BLaER1 treated with 17β-estradiol and CSF1 and Interleukin-3, amounts not matched to agents 10 nM and 100 nM (cell line): ENCODE measurements around the gene LRRC7.

Experiments used
- H3K27ac ChIP-seq, 11 experiments: shearing (Covaris generic); formaldehyde crosslinking; 2 replicates each; pipeline ENCODE4 v1.8.1; 2022
- H3K27me3 ChIP-seq, 11 experiments: shearing (Covaris generic); formaldehyde crosslinking; 2 replicates each; pipeline ENCODE4 v1.8.1; 2022
- H3K36me3 ChIP-seq, 11 experiments: shearing (Covaris generic); formaldehyde crosslinking; 2 replicates each; pipeline ENCODE4 v1.8.1; 2022
- H3K4me1 ChIP-seq, 10 experiments: shearing (Covaris generic); formaldehyde crosslinking; 2 replicates each; pipeline ENCODE4 v1.8.1; 2022
- H3K4me2 ChIP-seq, 11 experiments: shearing (Covaris generic); formaldehyde crosslinking; 2 replicates each; pipeline ENCODE4 v1.8.1; 2022
- H3K4me3 ChIP-seq, 10 experiments: shearing (Covaris generic); formaldehyde crosslinking; 2 replicates each; pipeline ENCODE4 v1.8.1; 2022
- H3K9ac ChIP-seq, 11 experiments: shearing (Covaris generic); formaldehyde crosslinking; 2 replicates each; pipeline ENCODE4 v1.8.1; 2022
- H3K9me3 ChIP-seq, 11 experiments: shearing (Covaris generic); formaldehyde crosslinking; replicated peaks in 1 of 11; 2 replicates each; pipeline ENCODE4 v1.8.1; 2022
- H4K20me1 ChIP-seq, 11 experiments: shearing (Covaris generic); formaldehyde crosslinking; 2 replicates each; pipeline ENCODE4 v1.8.1; 2022
- Cebpa-rat ChIP-seq, 11 experiments: shearing (Covaris generic); IDR thresholded peaks; 2 replicates each; pipeline ENCODE4 v1.8.1; 2022

The LRRC7 gene

DNA sequence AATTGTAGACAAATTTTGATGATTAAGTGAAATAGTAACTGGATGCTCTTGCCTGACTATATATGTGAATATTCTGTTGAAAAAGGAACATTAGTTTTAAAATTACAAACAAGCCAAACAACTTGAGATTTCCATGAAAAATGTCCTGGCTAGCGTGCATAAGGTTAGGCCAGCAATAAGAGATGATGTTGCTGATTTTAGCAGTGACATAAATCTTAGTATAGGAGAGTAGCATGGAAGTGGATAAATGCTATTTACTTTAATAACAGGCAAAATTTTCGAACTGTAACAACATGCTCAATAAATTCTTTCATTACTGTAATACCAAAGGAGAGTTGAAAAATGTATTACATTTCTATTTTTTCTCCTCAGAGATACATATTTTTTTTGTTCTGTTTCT lies 266.6 kb downstream of the LRRC7 start:
- Histone ChIP-seq H3K4me1 (no peaks in the 10 kb centered on the region), H3K36me3 (no peaks in the 10 kb centered on the region), H3K4me2 (no peak overlapping the region), H3K27ac (no peak overlapping the region), H3K27me3 (no peaks in the 10 kb centered on the region), H4K20me1 (no peaks in the 10 kb centered on the region), H3K9me3 (no peaks in the 10 kb centered on the region), H3K9ac (no peak overlapping the region), H3K4me3 (no peak overlapping the region)
- TF ChIP-seq Cebpa-rat (IDR thresholded peaks at IDR 0.05), result no peak

DNA sequence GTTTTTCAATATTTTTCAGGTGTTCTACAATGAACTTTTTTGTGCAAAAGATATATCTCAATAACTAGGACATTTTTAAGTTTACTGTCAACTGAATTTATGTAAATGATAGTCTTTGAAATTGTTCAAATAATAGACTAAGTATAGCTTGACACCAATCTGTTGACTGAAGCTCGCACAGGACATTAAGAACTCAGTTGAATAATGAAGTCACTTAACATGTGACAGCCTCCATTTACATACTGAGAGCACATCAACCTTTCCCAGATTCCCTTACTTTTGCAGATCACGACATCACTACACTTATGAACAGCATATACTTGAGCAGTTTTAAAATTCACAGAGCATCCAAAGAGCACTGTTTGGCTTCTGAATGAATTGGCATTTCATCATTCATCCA lies 268.2 kb downstream of the LRRC7 start:
- no peak overlapping the region for H3K4me2 ChIP-seq
- no peak overlapping the region for H3K27ac ChIP-seq
- H3K36me3 ChIP-seq, result no peaks in the 10 kb centered on the region
- H4K20me1 ChIP-seq, result no peaks in the 10 kb centered on the region
- no peaks in the 10 kb centered on the region for H3K27me3 ChIP-seq
- no peaks in the 10 kb centered on the region for H3K9me3 ChIP-seq
- no peak for TF ChIP-seq Cebpa-rat (IDR thresholded peaks at IDR 0.05)
- no peak overlapping the region for H3K4me3 ChIP-seq
- no peak overlapping the region for H3K9ac ChIP-seq
- H3K4me1 ChIP-seq, result no peaks in the 10 kb centered on the region

DNA sequence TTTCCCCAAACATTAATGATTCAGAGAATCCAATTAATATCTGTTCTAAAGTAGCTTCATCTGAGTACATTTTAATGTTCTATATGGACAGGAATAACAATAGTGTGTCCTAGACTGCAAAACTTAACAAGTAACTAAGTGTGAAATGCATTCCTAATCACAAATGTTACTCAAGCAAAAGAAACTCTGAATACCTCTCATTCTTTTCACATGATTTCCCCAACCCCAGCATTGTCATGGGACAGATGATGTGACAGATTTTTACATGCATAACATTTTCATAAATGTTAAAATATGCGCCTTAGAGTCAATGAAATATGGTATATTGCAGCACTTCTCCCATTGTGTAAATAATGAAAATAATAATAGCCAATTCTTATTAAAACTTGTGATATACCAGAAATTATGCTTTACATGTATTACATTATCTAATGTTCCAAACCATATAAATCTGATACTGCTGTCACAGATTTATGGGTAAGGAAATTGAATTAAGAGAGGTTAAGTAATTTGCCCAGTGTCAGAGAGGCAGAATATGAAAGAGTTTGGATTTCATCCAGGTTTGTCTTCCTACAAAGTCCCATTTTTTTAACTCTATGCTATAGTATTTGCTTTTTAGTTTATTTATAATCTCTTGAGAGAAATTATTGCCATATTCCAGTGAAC lies 269.4 kb downstream of the LRRC7 start:
- Histone ChIP-seq H3K36me3 (no peaks in the 10 kb centered on the region), H3K27me3 (no peaks in the 10 kb centered on the region), H3K9me3 (no peaks in the 10 kb centered on the region), H4K20me1 (no peaks in the 10 kb centered on the region), H3K4me2 (no peak overlapping the region), H3K9ac (no peak overlapping the region), H3K4me1 (no peaks in the 10 kb centered on the region), H3K27ac (no peak overlapping the region), H3K4me3 (no peak overlapping the region)
- TF ChIP-seq Cebpa-rat (IDR thresholded peaks at IDR 0.05), result no peak

DNA sequence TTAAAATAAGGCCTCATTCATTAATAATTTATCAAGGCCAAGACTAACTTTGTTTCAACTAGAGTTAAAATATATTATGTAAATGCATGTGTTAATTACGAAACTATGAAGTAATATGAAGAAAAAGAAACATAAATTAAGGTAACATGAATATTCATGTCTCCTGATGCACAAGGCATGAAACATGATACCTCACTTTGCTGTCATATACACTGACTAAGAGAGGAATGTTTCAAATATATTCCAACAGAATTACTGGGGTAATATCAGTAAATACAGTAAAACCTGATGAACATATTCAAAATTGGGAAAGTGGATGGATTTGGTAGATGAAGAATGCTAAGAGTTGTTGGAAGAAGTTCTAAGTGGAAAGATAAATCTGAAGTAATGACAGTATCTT lies 274.6 kb downstream of the LRRC7 start:
- H3K4me2 ChIP-seq, result no peak overlapping the region
- H3K36me3 ChIP-seq, result no peaks in the 10 kb centered on the region
- no peaks in the 10 kb centered on the region for H3K9me3 ChIP-seq
- H4K20me1 ChIP-seq, result no peaks in the 10 kb centered on the region
- TF ChIP-seq Cebpa-rat (IDR thresholded peaks at IDR 0.05), result no peak
- H3K4me1 ChIP-seq, result no peaks in the 10 kb centered on the region
- H3K4me3 ChIP-seq, result no peak overlapping the region
- H3K27ac ChIP-seq, result no peak overlapping the region
- no peaks in the 10 kb centered on the region for H3K27me3 ChIP-seq
- no peak overlapping the region for H3K9ac ChIP-seq

DNA sequence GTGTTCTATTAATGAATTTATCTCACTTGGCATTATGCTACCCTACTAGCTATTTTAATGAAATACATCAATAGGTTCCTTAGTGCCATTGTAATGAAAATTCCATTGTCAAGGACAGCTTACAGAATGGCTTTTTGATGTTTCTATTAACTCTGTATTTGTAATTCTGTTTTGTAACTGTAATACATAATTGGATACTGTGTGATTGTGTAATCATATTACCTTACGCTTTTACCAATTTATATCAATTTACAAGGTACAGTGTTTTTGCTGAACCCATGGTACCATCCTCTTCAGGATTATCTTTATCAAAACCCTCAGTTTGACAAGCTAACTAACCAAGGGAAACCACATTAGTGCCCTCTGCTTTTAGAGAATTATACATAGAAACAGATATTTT lies 277.9 kb downstream of the LRRC7 start:
- Histone ChIP-seq H4K20me1 (no peaks in the 10 kb centered on the region), H3K4me1 (no peaks in the 10 kb centered on the region), H3K27ac (no peak overlapping the region), H3K4me3 (no peak overlapping the region), H3K4me2 (no peak overlapping the region), H3K36me3 (no peaks in the 10 kb centered on the region), H3K9me3 (no peaks in the 10 kb centered on the region), H3K27me3 (no peaks in the 10 kb centered on the region), H3K9ac (no peak overlapping the region)
- TF ChIP-seq Cebpa-rat (IDR thresholded peaks at IDR 0.05), result no peak

DNA sequence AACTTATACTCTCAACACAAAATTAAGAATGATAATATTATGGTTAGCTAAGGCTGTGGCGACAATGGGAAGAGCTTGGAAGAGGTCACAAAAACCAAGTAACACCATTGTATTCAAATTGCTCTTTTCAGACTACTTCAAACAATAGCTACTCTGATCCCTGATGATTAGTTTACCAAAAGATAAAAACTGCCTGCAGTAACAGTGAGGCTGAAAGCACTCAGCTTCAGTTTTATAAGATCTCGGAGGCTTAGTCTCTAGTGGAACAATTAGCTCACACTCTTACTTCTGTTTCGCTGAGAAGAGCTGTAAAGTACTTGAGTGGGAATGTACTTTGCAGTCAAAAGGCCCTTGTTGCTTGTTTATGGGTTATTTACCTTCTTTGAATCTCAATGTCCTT lies 278.5 kb downstream of the LRRC7 start:
- Histone ChIP-seq H3K4me1 (no peaks in the 10 kb centered on the region), H3K9ac (no peak overlapping the region), H3K27ac (no peak overlapping the region), H3K9me3 (no peaks in the 10 kb centered on the region), H3K4me3 (no peak overlapping the region), H3K36me3 (no peaks in the 10 kb centered on the region), H4K20me1 (no peaks in the 10 kb centered on the region), H3K4me2 (no peak overlapping the region), H3K27me3 (no peaks in the 10 kb centered on the region)
- TF ChIP-seq Cebpa-rat (IDR thresholded peaks at IDR 0.05), result no peak

DNA sequence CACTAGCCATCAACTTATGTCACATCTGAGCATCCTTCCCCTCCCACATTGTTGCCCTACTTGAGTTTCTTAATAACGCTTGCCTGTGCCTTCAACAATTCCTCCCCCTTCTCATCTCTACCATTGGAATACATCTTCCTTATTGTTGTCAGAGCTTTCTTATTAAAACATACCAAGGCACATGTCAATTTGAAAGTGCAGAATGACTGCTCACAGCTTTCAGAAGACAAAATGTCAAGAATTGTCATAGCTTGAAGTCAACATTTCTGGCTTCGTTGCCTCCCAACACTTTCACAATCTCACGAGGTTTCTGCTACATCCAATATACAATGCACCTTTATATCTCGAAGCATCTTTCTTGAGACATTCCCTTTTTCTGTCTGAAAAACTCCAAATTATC lies 279.9 kb downstream of the LRRC7 start:
- H3K27ac ChIP-seq, result no peak overlapping the region
- no peaks in the 10 kb centered on the region for H4K20me1 ChIP-seq
- H3K36me3 ChIP-seq, result no peaks in the 10 kb centered on the region
- H3K4me1 ChIP-seq, result no peaks in the 10 kb centered on the region
- H3K4me2 ChIP-seq, result no peak overlapping the region
- H3K4me3 ChIP-seq, result no peak overlapping the region
- no peaks in the 10 kb centered on the region for H3K9me3 ChIP-seq
- no peak for TF ChIP-seq Cebpa-rat (IDR thresholded peaks at IDR 0.05)
- H3K9ac ChIP-seq, result no peak overlapping the region
- H3K27me3 ChIP-seq, result no peaks in the 10 kb centered on the region

DNA sequence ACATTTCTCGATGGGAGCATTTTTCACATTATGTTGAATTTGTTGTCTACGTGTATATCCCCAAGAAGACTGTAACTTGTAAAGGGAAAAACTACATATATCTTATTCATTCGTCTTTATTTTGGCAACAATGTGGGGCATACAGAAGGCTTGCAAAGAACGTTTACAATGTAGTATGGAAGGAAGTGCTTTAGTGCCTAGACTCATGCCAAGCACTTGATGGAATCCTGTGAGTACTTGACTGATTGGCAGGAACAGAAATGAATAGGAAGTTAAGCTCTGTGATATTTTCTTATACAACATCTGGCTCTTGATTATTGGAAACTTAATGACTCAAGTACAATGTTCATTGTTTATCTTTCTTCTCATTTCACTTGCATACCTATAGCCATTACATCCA lies 284.4 kb downstream of the LRRC7 start:
- no peaks in the 10 kb centered on the region for H3K27me3 ChIP-seq
- no peak overlapping the region for H3K27ac ChIP-seq
- H3K9me3 ChIP-seq, result no peaks in the 10 kb centered on the region
- H4K20me1 ChIP-seq, result no peaks in the 10 kb centered on the region
- H3K4me2 ChIP-seq, result no peak overlapping the region
- H3K4me3 ChIP-seq, result no peak overlapping the region
- H3K9ac ChIP-seq, result no peak overlapping the region
- no peaks in the 10 kb centered on the region for H3K36me3 ChIP-seq
- no peaks in the 10 kb centered on the region for H3K4me1 ChIP-seq
- TF ChIP-seq Cebpa-rat (IDR thresholded peaks at IDR 0.05), result no peak

DNA sequence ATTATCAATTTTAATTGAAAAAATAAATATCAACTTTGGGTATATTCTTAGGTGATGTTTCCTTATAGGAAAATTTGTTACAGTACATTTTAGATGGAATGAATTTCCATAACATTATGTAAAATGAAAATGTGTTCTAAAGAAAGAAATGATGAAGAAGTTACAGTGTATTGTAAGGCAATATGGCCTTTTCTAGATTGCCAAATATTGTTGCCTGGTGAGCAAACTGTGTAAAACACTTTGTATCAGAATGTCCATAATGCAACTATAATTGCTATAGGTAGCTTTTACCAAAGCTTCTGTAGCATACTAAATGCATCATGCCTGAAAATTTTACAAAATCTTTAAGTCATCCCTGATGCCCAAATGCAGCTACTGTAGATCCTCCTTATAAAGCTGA lies 285.0 kb downstream of the LRRC7 start:
- Histone ChIP-seq H3K4me2 (no peak overlapping the region), H3K4me1 (no peaks in the 10 kb centered on the region), H3K9ac (no peak overlapping the region), H4K20me1 (no peaks in the 10 kb centered on the region), H3K27ac (no peak overlapping the region), H3K27me3 (no peaks in the 10 kb centered on the region), H3K36me3 (no peaks in the 10 kb centered on the region), H3K9me3 (no peaks in the 10 kb centered on the region), H3K4me3 (no peak overlapping the region)
- no peak for TF ChIP-seq Cebpa-rat (IDR thresholded peaks at IDR 0.05)

DNA sequence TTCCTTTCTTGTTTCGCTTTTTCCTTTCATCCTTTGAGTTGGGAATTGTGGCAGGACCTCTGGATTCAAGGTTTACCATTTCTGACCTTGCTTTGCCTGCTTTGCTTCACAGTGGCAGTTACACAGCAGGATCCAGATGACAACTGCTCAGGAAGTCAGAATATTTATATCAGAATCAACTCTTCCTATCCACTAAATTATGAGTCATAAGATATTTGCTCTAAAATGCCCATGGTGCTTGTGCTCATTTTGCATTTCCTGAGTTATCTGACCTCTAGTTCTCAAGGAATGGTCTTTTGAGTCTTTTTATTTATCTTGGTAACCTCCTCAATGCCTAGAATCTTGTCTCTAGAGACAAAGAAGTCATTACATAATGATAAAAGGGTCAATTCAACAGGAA lies 290.8 kb downstream of the LRRC7 start:
- no peak overlapping the region for H3K4me3 ChIP-seq
- TF ChIP-seq Cebpa-rat (IDR thresholded peaks at IDR 0.05), result no peak
- no peak overlapping the region for H3K9ac ChIP-seq
- H3K4me1 ChIP-seq, result peaks cover 0 to 10% (median 4%) of the 10 kb centered on the region in 10 experiments; a peak in 6 of 20 replicates
- H3K9me3 ChIP-seq, result no peaks in the 10 kb centered on the region
- H4K20me1 ChIP-seq, result no peaks in the 10 kb centered on the region
- H3K36me3 ChIP-seq, result no peaks in the 10 kb centered on the region
- H3K27me3 ChIP-seq, result no peaks in the 10 kb centered on the region
- H3K4me2 ChIP-seq, result peak overlapping the region in 5 of 11 experiments; percentile 3 to 36 (median 10); a peak in 4 of 22 replicates
- H3K27ac ChIP-seq, result no peak overlapping the region
